Measurements from ENCODE around the gene ELK1.

ELK1 gene

GRCh38 chrX:47649271-47649670 lies 1.1 kb downstream of the ELK1 start:
- Histone ChIP-seq H3K4me2 (ENCODE audit: low read length) (peak overlapping the region; percentile 83), H3K4me3 (ENCODE audit: low read length) (peak overlapping the region; percentile 91), H3K79me2 (ENCODE audit: control insufficient read depth, low read length) (peaks cover 44% of the 10 kb centered on the region), H3K36me3 (ENCODE audit: control insufficient read depth, low read length) (peaks cover 20% of the 10 kb centered on the region), H4K20me1 (ENCODE audit: control insufficient read depth, insufficient read depth, low read depth, low read length) (no peaks in the 10 kb centered on the region), H3K27ac (ENCODE audit: low read depth, low read length) (no peak overlapping the region), H3F3A (ENCODE audit: control insufficient read depth, insufficient read depth) (no peaks in the 10 kb centered on the region), H3K27me3 (ENCODE audit: control insufficient read depth, low read length) (no peaks in the 10 kb centered on the region), H3K9me3 (ENCODE audit: control insufficient read depth, insufficient read depth, low read length) (no peaks in the 10 kb centered on the region), H3K9me2 (replicated peaks; ENCODE audit: control insufficient read depth, low read length) (no peaks in the 10 kb centered on the region), H3K4me1 (ENCODE audit: control insufficient read depth, low read length) (peaks cover 20% of the 10 kb centered on the region)
- TF ChIP-seq EZH2phosphoT487 (IDR thresholded peaks at IDR 0.05; ENCODE audit: borderline replicate concordance, low read length) (no peak), CTCF (IDR thresholded peaks at IDR 0.05; ENCODE audit: low read depth, low read length, poor library complexity, severe bottlenecking) (no peak)

- Histone ChIP-seq H3K79me2 (ENCODE audit: control insufficient read depth, low read length) (peaks cover 46% of the 10 kb centered on the region), H3K4me1 (ENCODE audit: control insufficient read depth, low read length) (peaks cover 20% of the 10 kb centered on the region), H3K9me3 (ENCODE audit: control insufficient read depth, insufficient read depth, low read length) (no peaks in the 10 kb centered on the region), H3K9me2 (replicated peaks; ENCODE audit: control insufficient read depth, low read length) (no peaks in the 10 kb centered on the region), H3K27ac (ENCODE audit: low read depth, low read length) (no peak overlapping the region), H4K20me1 (ENCODE audit: control insufficient read depth, insufficient read depth, low read depth, low read length) (no peaks in the 10 kb centered on the region), H3K36me3 (ENCODE audit: control insufficient read depth, low read length) (peaks cover 22% of the 10 kb centered on the region), H3F3A (ENCODE audit: control insufficient read depth, insufficient read depth) (no peaks in the 10 kb centered on the region), H3K27me3 (ENCODE audit: control insufficient read depth, low read length) (no peaks in the 10 kb centered on the region), H3K4me3 (ENCODE audit: low read length) (peak overlapping the region; percentile 91; the same call in 1 of the 2 replicates), H3K4me2 (ENCODE audit: low read length) (peak overlapping the region; percentile 83)
- TF ChIP-seq CTCF (IDR thresholded peaks at IDR 0.05; ENCODE audit: low read depth, low read length, poor library complexity, severe bottlenecking) (no peak), EZH2phosphoT487 (IDR thresholded peaks at IDR 0.05; ENCODE audit: borderline replicate concordance, low read length) (no peak)
Measured at GRCh38 chrX:47648376-47648775, 2.0 kb downstream of the ELK1 start.

- no peaks in the 10 kb centered on the region for H3K9me3 ChIP-seq (ENCODE audit: control insufficient read depth, insufficient read depth, low read length)
- no peak overlapping the region for H3K4me2 ChIP-seq (ENCODE audit: low read length)
- no peaks in the 10 kb centered on the region for H3K9me2 ChIP-seq (replicated peaks; ENCODE audit: control insufficient read depth, low read length)
- no peaks in the 10 kb centered on the region for H3F3A ChIP-seq (ENCODE audit: control insufficient read depth, insufficient read depth)
- peaks cover 46% of the 10 kb centered on the region for H3K79me2 ChIP-seq (ENCODE audit: control insufficient read depth, low read length)
- no peaks in the 10 kb centered on the region for H4K20me1 ChIP-seq (ENCODE audit: control insufficient read depth, insufficient read depth, low read depth, low read length)
- H3K4me3 ChIP-seq (ENCODE audit: low read length), result no peak overlapping the region
- H3K4me1 ChIP-seq (ENCODE audit: control insufficient read depth, low read length), result peaks cover 20% of the 10 kb centered on the region
- H3K27ac ChIP-seq (ENCODE audit: low read depth, low read length), result no peak overlapping the region
- H3K36me3 ChIP-seq (ENCODE audit: control insufficient read depth, low read length), result peaks cover 17% of the 10 kb centered on the region
- TF ChIP-seq EZH2phosphoT487 (IDR thresholded peaks at IDR 0.05; ENCODE audit: borderline replicate concordance, low read length), result no peak
- TF ChIP-seq CTCF (IDR thresholded peaks at IDR 0.05; ENCODE audit: low read depth, low read length, poor library complexity, severe bottlenecking), result no peak
- no peaks in the 10 kb centered on the region for H3K27me3 ChIP-seq (ENCODE audit: control insufficient read depth, low read length)
Measured at GRCh38 chrX:47646636-47647035, 3.7 kb downstream of the ELK1 start.
